SK-N-SH (cell line): ENCODE data around the gene CD22. TPM values are rescaled to one million over a fixed set of nuclear protein-coding genes. Genes with fewer than 3 reads are reported as not detected.
"Not testable (repeated sequence)": the region's sequence is repeated elsewhere in the genome, so short reads cannot be mapped to it uniquely, and the experiment has no call there.

Source experiments
- CTCF ChIA-PET: fragments of 300-600, 350-600 bp; formaldehyde crosslinking; extraction: SDS; loops from one replicate; lab custom pipeline; 2021; lab: Yijun Ruan, JAX
- POLR2A ChIA-PET: fragments of 350-600 bp; sonication (Branson Sonifier 250); formaldehyde crosslinking; extraction: SDS; loops from one replicate; lab custom pipeline; 2020; ENCODE audit warnings: antibody characterized with exemption, inconsistent platforms; lab: Yijun Ruan, JAX
- DNase-seq: peaks from one replicate; pipeline ENCODE4 v3.0.0; 2012
- H2AFZ ChIP-seq: fragments of 200-600 bp; sonication (generic); 2 replicates; pipeline ENCODE4 v1.8.1; 2016; ENCODE audit warnings: antibody characterized with exemption, mild to moderate bottlenecking, low read depth
- H3F3A ChIP-seq: fragments of 200-600 bp; sonication (generic); replicated peaks from 2 replicates; pipeline ENCODE3; 2016; ENCODE audit warnings: antibody characterized with exemption, mild to moderate bottlenecking; ENCODE audit not compliant: insufficient read depth
- H3K27ac ChIP-seq, 2 experiments: fragments of 200-500 bp in 1 of 2; fragments of 200-600 bp in 1 of 2; sonication (Bioruptor generic) in 1 of 2; sonication (generic), shearing (Covaris generic) in 1 of 2; 2 replicates each; pipeline versions ENCODE4 v1.5.1 to v1.6.1; 2014 to 2016; ENCODE audit warnings: low read depth in 2 of 2, inconsistent platforms in 1 of 2, low read length in 1 of 2, mild to moderate bottlenecking in 1 of 2, mixed read lengths in 1 of 2
- H3K27me3 ChIP-seq: fragments of 200-600 bp; sonication (generic), shearing (Covaris generic); 2 replicates; pipeline ENCODE4 v1.6.1; 2016; ENCODE audit warnings: mixed run types; ENCODE audit not compliant: insufficient read depth
- H3K36me3 ChIP-seq, 2 experiments: fragments of 200-500 bp in 1 of 2; fragments of 200-600 bp in 1 of 2; sonication (Bioruptor generic) in 1 of 2; sonication (generic) in 1 of 2; replicated peaks in 1 of 2; 2 replicates each; pipeline versions ENCODE3 to v1.5.1; 2014 to 2016; ENCODE audit warnings: low read length in 1 of 2, mild to moderate bottlenecking in 1 of 2; ENCODE audit not compliant: insufficient read depth in 2 of 2, control insufficient read depth in 1 of 2
- H3K4me1 ChIP-seq, 2 experiments: fragments of 200-500 bp in 1 of 2; fragments of 200-600 bp in 1 of 2; sonication (Bioruptor generic) in 1 of 2; sonication (generic), shearing (Covaris generic) in 1 of 2; 2 replicates each; pipeline versions ENCODE4 v1.5.1 to v1.6.1; 2014 to 2016; ENCODE audit warnings: low read depth in 1 of 2, low read length in 1 of 2, mixed run types in 1 of 2; ENCODE audit not compliant: insufficient read depth in 2 of 2, control insufficient read depth in 1 of 2
- H3K4me2 ChIP-seq: fragments of 200-600 bp; sonication (generic), shearing (Covaris generic); 2 replicates; pipeline ENCODE4 v1.6.1; 2017; ENCODE audit warnings: mixed run types
- H3K4me3 ChIP-seq, 2 experiments: fragments of 200-500 bp in 1 of 2; fragments of 200-600 bp in 1 of 2; sonication (Bioruptor generic) in 1 of 2; sonication (generic), shearing (Covaris generic) in 1 of 2; 2 replicates each; pipeline versions ENCODE4 v1.5.1 to v1.8.1; 2014 to 2016; ENCODE audit warnings: low read depth in 2 of 2, inconsistent platforms in 1 of 2, low read length in 1 of 2, mild to moderate bottlenecking in 1 of 2, mixed read lengths in 1 of 2, moderate library complexity in 1 of 2
- H3K79me2 ChIP-seq: fragments of 200-600 bp; sonication (generic); 2 replicates; pipeline ENCODE4 v1.8.1; 2017; ENCODE audit warnings: mild to moderate bottlenecking; ENCODE audit not compliant: insufficient read depth
- H3K9ac ChIP-seq: fragments of 200-600 bp; sonication (generic); 2 replicates; pipeline ENCODE4 v1.6.1; 2017; ENCODE audit warnings: mixed run types
- H3K9me2 ChIP-seq: fragments of 200-600 bp; sonication (generic); 2 replicates; pipeline ENCODE4 v1.6.1; 2017; ENCODE audit warnings: mixed run types
- H3K9me3 ChIP-seq: fragments of 200-600 bp; sonication (generic); 2 replicates; pipeline ENCODE4 v1.6.1; 2017; ENCODE audit warnings: mixed run types, mild to moderate bottlenecking, moderate library complexity
- H4K20me1 ChIP-seq: fragments of 200-600 bp; sonication (generic); 2 replicates; pipeline ENCODE4 v1.6.1; 2017; ENCODE audit warnings: mild to moderate bottlenecking, mixed run types; ENCODE audit not compliant: insufficient read depth
- CHD2 ChIP-seq: fragments of 150-350 bp; IDR thresholded peaks from 2 replicates; pipeline ENCODE4 v1.6.1; 2018; ENCODE audit warnings: low read length; ENCODE audit not compliant: partially characterized antibody
- CTCF ChIP-seq: fragments of 200-600 bp; sonication (generic); IDR thresholded peaks from 2 replicates; pipeline ENCODE4 v1.6.1; 2017; ENCODE audit warnings: antibody characterized with exemption, mild to moderate bottlenecking, moderate library complexity
- ELF1 ChIP-seq: IDR thresholded peaks from 2 replicates; pipeline ENCODE4 v1.4.0; 2012
- EP300 ChIP-seq, 2 experiments: IDR thresholded peaks; 2 replicates each; pipeline versions ENCODE4 v1.4.0 to v1.6.1; 2012; ENCODE audit warnings: borderline replicate concordance in 1 of 2, low read depth in 1 of 2, low read length in 1 of 2
- GABPA ChIP-seq: IDR thresholded peaks from 2 replicates; pipeline ENCODE4 v1.4.0; 2012; ENCODE audit warnings: low read depth, mild to moderate bottlenecking
- IRF3 ChIP-seq: fragments of 150-350 bp; IDR thresholded peaks from 2 replicates; pipeline ENCODE4 v1.6.1; 2016; ENCODE audit warnings: mild to moderate bottlenecking, low read depth, low read length
- MAX ChIP-seq: IDR thresholded peaks from 2 replicates; pipeline ENCODE4 v1.4.0; 2012; ENCODE audit warnings: low read depth
- MXI1 ChIP-seq: IDR thresholded peaks from 2 replicates; pipeline ENCODE4 v1.6.1; 2012; ENCODE audit warnings: mild to moderate bottlenecking, low read depth, low read length, improper control_type of control experiment
- NFIC ChIP-seq: IDR thresholded peaks from 2 replicates; pipeline ENCODE4 v1.4.0; 2012; ENCODE audit warnings: borderline replicate concordance
- NRF1 ChIP-seq: IDR thresholded peaks from 2 replicates; pipeline ENCODE4 v1.6.1; 2012; ENCODE audit warnings: low read depth, mild to moderate bottlenecking, low read length
- POLR2AphosphoS5 ChIP-seq: IDR thresholded peaks from 2 replicates; pipeline ENCODE4 v1.6.1; 2012; ENCODE audit warnings: low read depth, low read length
- RXRA ChIP-seq: IDR thresholded peaks from 2 replicates; pipeline ENCODE4 v1.4.0; 2012; ENCODE audit warnings: low read depth, mild to moderate bottlenecking, borderline replicate concordance
- SIN3A ChIP-seq: IDR thresholded peaks from 2 replicates; pipeline ENCODE4 v1.6.1; 2012; ENCODE audit warnings: low read depth, mild to moderate bottlenecking, low read length, moderate library complexity, borderline replicate concordance
- TAF1 ChIP-seq: IDR thresholded peaks from 2 replicates; pipeline ENCODE4 v1.6.1; 2012; ENCODE audit warnings: low read depth, mild to moderate bottlenecking, low read length, moderate library complexity, borderline replicate concordance
- TCF12 ChIP-seq: IDR thresholded peaks from 2 replicates; pipeline ENCODE4 v1.4.0; 2012
- USF1 ChIP-seq: IDR thresholded peaks from 2 replicates; pipeline ENCODE4 v1.4.0; 2012; ENCODE audit warnings: low read depth, borderline replicate concordance
- USF2 ChIP-seq: fragments of 150-350 bp; IDR thresholded peaks from 2 replicates; pipeline ENCODE4 v1.6.1; 2017; ENCODE audit warnings: antibody characterized with exemption, low read length, low read depth, borderline replicate concordance
- WGBS: methylation state at CpG from one replicate; pipeline ENCODE4 v1.1.6; 2017; ENCODE audit warnings: low lambda C conversion rate; 5-methylcytosine and 5-hydroxymethylcytosine counted together
- polyA plus RNA-seq, 3 experiments: library from polyadenylated mRNA; depleted of rRNA; stranded (reverse); fragments of >200 nt; gene quantifications; 2 replicates each; pipeline ENCODE4 v1.2.3, GENCODE V29; 2012

CD22 gene
- polyA plus RNA-seq, 1 of the 3 experiments (the other 2 are of a cell fraction), result 0.18 TPM

GRCh38 chr19:35359395-35359794 is 30.4 kb downstream of the CD22 start:
- H3K4me1 ChIP-seq, result peaks cover 0 to 10% of the 10 kb centered on the region in 2 experiments; a peak in 1 of 4 replicates
- H3K9ac ChIP-seq, H3K79me2 ChIP-seq, H3K9me2 ChIP-seq, CTCF ChIA-PET, H3K27ac ChIP-seq, H3K4me2 ChIP-seq, H3K36me3 ChIP-seq, H3K4me3 ChIP-seq, H3F3A ChIP-seq, DNase-seq, H2AFZ ChIP-seq, H3K9me3 ChIP-seq, H4K20me1 ChIP-seq, POLR2A ChIA-PET: not testable (repeated sequence)
- peaks cover 74% of the 10 kb centered on the region for H3K27me3 ChIP-seq
- 18% methylated on average over 13 of the region's 21 CpGs for WGBS

- H3K4me2 ChIP-seq, CTCF ChIA-PET, H3K79me2 ChIP-seq, H4K20me1 ChIP-seq, H3K36me3 ChIP-seq, H2AFZ ChIP-seq, H3K9me2 ChIP-seq, H3K9me3 ChIP-seq, POLR2A ChIA-PET, DNase-seq, H3F3A ChIP-seq, H3K4me3 ChIP-seq, H3K9ac ChIP-seq, H3K27ac ChIP-seq: not testable (repeated sequence)
- WGBS, result 8% methylated on average over 3 of the region's 5 CpGs
- Histone ChIP-seq H3K4me1 (peaks cover 0 to 10% of the 10 kb centered on the region in 2 experiments; a peak in 1 of 4 replicates), H3K27me3 (peaks cover 74% of the 10 kb centered on the region)
Measured at GRCh38 chr19:35360081-35360480, 31.1 kb downstream of the CD22 start.

GRCh38 chr19:35360880-35361420 is 32.0 kb downstream of the CD22 start:
- Histone ChIP-seq H3K4me1 (peaks cover 0 to 10% of the 10 kb centered on the region in 2 experiments; a peak in 1 of 4 replicates), H3F3A (no peaks in the 10 kb centered on the region), H3K79me2 (no peaks in the 10 kb centered on the region), H3K4me3 (no peak overlapping the region), H3K36me3 (no peaks in the 10 kb centered on the region), H3K9me2 (no peaks in the 10 kb centered on the region), H2AFZ (no peak overlapping the region), H3K9ac (no peak overlapping the region), H4K20me1 (no peaks in the 10 kb centered on the region), H3K27ac (no peak overlapping the region), H3K9me3 (no peaks in the 10 kb centered on the region), H3K27me3 (peaks cover 75% of the 10 kb centered on the region), H3K4me2 (no peak overlapping the region)
- POLR2A ChIA-PET, result no interaction called here
- DNase-seq, result no peak
- WGBS, result 6% methylated on average over 5 of the region's 5 CpGs
- CTCF ChIA-PET, result interaction anchor here (0.9 to 1.2 kb wide), 2 partner anchors 8 to 133 kb away, joined by 3 to 6 read pairs; no protein-coding TSS in a partner anchor
- TF ChIP-seq CHD2 (no peak), CTCF (no peak), GABPA (no peak), NRF1 (no peak), TAF1 (no peak), RXRA (no peak), TCF12 (no peak), IRF3 (no peak), EP300 (IDR thresholded peaks at IDR 0.05; ENCODE audit: borderline replicate concordance in 1 of 2, low read depth in 1 of 2, low read length in 1 of 2) (no peak), ELF1 (no peak), USF1 (no peak), MAX (no peak), USF2 (no peak), MXI1 (no peak), SIN3A (no peak), POLR2AphosphoS5 (no peak), NFIC (no peak)
